Activated CD8-positive, alpha-beta memory T cell treated with anti-CD3 and anti-CD28 coated beads, Interleukin-2, amount 50 U/mL, for 4 hours (primary cell): ENCODE measurements around the gene ABCB1.
"Not testable (repeated sequence)": the region's sequence is repeated elsewhere in the genome, so short reads cannot be mapped to it uniquely, and the experiment has no call there.

Experiments
- DNase-seq: peaks from one replicate; pipeline ENCODE4 v3.0.0-alpha.2; 2020

ABCB1 gene

GRCh38 chr7:87465534-87465880 is 135.2 kb downstream of the ABCB1 start:
- not testable (repeated sequence) for DNase-seq

GRCh38 chr7:87464830-87465533 is 135.7 kb downstream of the ABCB1 start:
- not testable (repeated sequence) for DNase-seq

- no peak for DNase-seq
Observed at GRCh38 chr7:87463982-87464381, 136.7 kb downstream of the ABCB1 start.

GRCh38 chr7:87460444-87460843 is 140.2 kb downstream of the ABCB1 start:
- not testable (repeated sequence) for DNase-seq

- DNase-seq, result no peak
Observed at GRCh38 chr7:87459941-87460340, 140.7 kb downstream of the ABCB1 start.

GRCh38 chr7:87458148-87458547 is 142.5 kb downstream of the ABCB1 start:
- no peak for DNase-seq

- DNase-seq, result no peak
Observed at GRCh38 chr7:87456247-87456646, 144.4 kb downstream of the ABCB1 start.
